ENCODE results near the gene COCH.

Gene COCH

GRCh38 chr14:30869551-30870155, 4.7 kb upstream of the COCH start:
- H3K9me3 ChIP-seq (ENCODE audit: low read depth, low read length): no peaks in the 10 kb centered on the region
- TF ChIP-seq POLR2AphosphoS5 (IDR thresholded peaks at IDR 0.05; ENCODE audit: borderline replicate concordance, low read depth, low read length) (no peak), EZH2 (IDR thresholded peaks at IDR 0.05) (no peak), FOXP2 (optimal IDR thresholded peaks at IDR 0.05; ENCODE audit: control extremely low read depth, extremely low read length, insufficient read depth) (no peak)
- no peak for DNase-seq (ENCODE audit: low read depth, low spot score)

GRCh38 chr14:30872602-30873001, 1.8 kb upstream of the COCH start:
- Histone ChIP-seq H3K4me3 (no peak overlapping the region), H3K27ac (no peak overlapping the region), H3K9me3 (ENCODE audit: low read depth, low read length) (no peaks in the 10 kb centered on the region), H3K9ac (ENCODE audit: insufficient read length) (no peak overlapping the region), H3K36me3 (ENCODE audit: insufficient read depth, low read length) (peaks cover 5% of the 10 kb centered on the region)
- DNase-seq (ENCODE audit: low read depth, low spot score): no peak
- TF ChIP-seq POLR2AphosphoS5 (IDR thresholded peaks at IDR 0.05; ENCODE audit: borderline replicate concordance, low read depth, low read length) (no peak), EZH2 (IDR thresholded peaks at IDR 0.05) (no peak), FOXP2 (optimal IDR thresholded peaks at IDR 0.05; ENCODE audit: control extremely low read depth, extremely low read length, insufficient read depth) (no peak)

More at GRCh38 chr14:30869551-30870155, 4.7 kb upstream of the COCH start:
- no peak overlapping the region for H3K27ac ChIP-seq
- no peaks in the 10 kb centered on the region for H3K36me3 ChIP-seq (ENCODE audit: insufficient read depth, low read length)
- no peak overlapping the region for H3K4me3 ChIP-seq
- no peak overlapping the region for H3K9ac ChIP-seq (ENCODE audit: insufficient read length)

- no peak overlapping the region for H3K27ac ChIP-seq
- peaks cover 14% of the 10 kb centered on the region for H3K36me3 ChIP-seq (ENCODE audit: insufficient read depth, low read length)
- peak overlapping the region; percentile 93 for H3K9ac ChIP-seq (ENCODE audit: insufficient read length)
- peak overlapping the region; percentile 97 for H3K4me3 ChIP-seq
- no peak for TF ChIP-seq EZH2 (IDR thresholded peaks at IDR 0.05)
- TF ChIP-seq POLR2AphosphoS5 (IDR thresholded peaks at IDR 0.05; ENCODE audit: borderline replicate concordance, low read depth, low read length): no peak
- no peak for TF ChIP-seq FOXP2 (optimal IDR thresholded peaks at IDR 0.05; ENCODE audit: control extremely low read depth, extremely low read length, insufficient read depth)
- DNase-seq (ENCODE audit: low read depth, low spot score): no peak
- H3K9me3 ChIP-seq (ENCODE audit: low read depth, low read length): no peaks in the 10 kb centered on the region
Measured at GRCh38 chr14:30873308-30874119, 845 bp upstream of the COCH start.

GRCh38 chr14:30874999-30875787, 834 bp downstream of the COCH start:
- H3K27ac ChIP-seq: no peak overlapping the region
- DNase-seq (ENCODE audit: low read depth, low spot score): no peak
- TF ChIP-seq POLR2AphosphoS5 (IDR thresholded peaks at IDR 0.05; ENCODE audit: borderline replicate concordance, low read depth, low read length): no peak
- TF ChIP-seq EZH2 (IDR thresholded peaks at IDR 0.05): no peak
- no peak for TF ChIP-seq FOXP2 (optimal IDR thresholded peaks at IDR 0.05; ENCODE audit: control extremely low read depth, extremely low read length, insufficient read depth)
- peak overlapping the region; percentile 93 for H3K9ac ChIP-seq (ENCODE audit: insufficient read length)
- no peaks in the 10 kb centered on the region for H3K9me3 ChIP-seq (ENCODE audit: low read depth, low read length)
- peaks cover 29% of the 10 kb centered on the region for H3K36me3 ChIP-seq (ENCODE audit: insufficient read depth, low read length)
- H3K4me3 ChIP-seq: peak overlapping the region; percentile 97

GRCh38 chr14:30875788-30876053, 1.4 kb downstream of the COCH start:
- TF ChIP-seq EZH2 (IDR thresholded peaks at IDR 0.05): no peak
- no peak for TF ChIP-seq FOXP2 (optimal IDR thresholded peaks at IDR 0.05; ENCODE audit: control extremely low read depth, extremely low read length, insufficient read depth)
- TF ChIP-seq POLR2AphosphoS5 (IDR thresholded peaks at IDR 0.05; ENCODE audit: borderline replicate concordance, low read depth, low read length): no peak
- H3K27ac ChIP-seq: no peak overlapping the region
- no peak for DNase-seq (ENCODE audit: low read depth, low spot score)
- H3K9ac ChIP-seq (ENCODE audit: insufficient read length): peak overlapping the region; percentile 93
- peaks cover 35% of the 10 kb centered on the region for H3K36me3 ChIP-seq (ENCODE audit: insufficient read depth, low read length)
- H3K9me3 ChIP-seq (ENCODE audit: low read depth, low read length): no peaks in the 10 kb centered on the region
- H3K4me3 ChIP-seq: peak overlapping the region; percentile 97

- H3K9me3 ChIP-seq (ENCODE audit: low read depth, low read length): no peaks in the 10 kb centered on the region
Measured at GRCh38 chr14:30876692-30877091, 2.3 kb downstream of the COCH start.

GRCh38 chr14:30882431-30882830, 8.1 kb downstream of the COCH start:
- H3K9ac ChIP-seq (ENCODE audit: insufficient read length): no peak overlapping the region
- H3K36me3 ChIP-seq (ENCODE audit: insufficient read depth, low read length): peaks cover 83% of the 10 kb centered on the region
- TF ChIP-seq FOXP2 (optimal IDR thresholded peaks at IDR 0.05; ENCODE audit: control extremely low read depth, extremely low read length, insufficient read depth) (no peak), EZH2 (IDR thresholded peaks at IDR 0.05) (no peak), POLR2AphosphoS5 (IDR thresholded peaks at IDR 0.05; ENCODE audit: borderline replicate concordance, low read depth, low read length) (no peak)
- H3K4me3 ChIP-seq: no peak overlapping the region
- no peak overlapping the region for H3K27ac ChIP-seq
- no peak for DNase-seq (ENCODE audit: low read depth, low spot score)
- no peaks in the 10 kb centered on the region for H3K9me3 ChIP-seq (ENCODE audit: low read depth, low read length)

More at GRCh38 chr14:30876692-30877091, 2.3 kb downstream of the COCH start:
- Histone ChIP-seq H3K27ac (no peak overlapping the region), H3K4me3 (peak overlapping the region; percentile 97), H3K9ac (ENCODE audit: insufficient read length) (no peak overlapping the region), H3K36me3 (ENCODE audit: insufficient read depth, low read length) (peaks cover 42% of the 10 kb centered on the region)
- TF ChIP-seq EZH2 (IDR thresholded peaks at IDR 0.05) (no peak), POLR2AphosphoS5 (IDR thresholded peaks at IDR 0.05; ENCODE audit: borderline replicate concordance, low read depth, low read length) (no peak), FOXP2 (optimal IDR thresholded peaks at IDR 0.05; ENCODE audit: control extremely low read depth, extremely low read length, insufficient read depth) (no peak)
- DNase-seq (ENCODE audit: low read depth, low spot score): no peak

Data from SK-N-MC (cell line).